ENCODE results near the gene RBM15B.
"Not testable (repeated sequence)": the region's sequence is repeated elsewhere in the genome, so short reads cannot be mapped to it uniquely, and the experiment has no call there.

RBM15B gene

GRCh38 chr3:51379746-51380455, 11.2 kb upstream of the RBM15B start:
- no peak for DNase-seq

- DNase-seq: no peak
Measured at GRCh38 chr3:51380601-51381332, 10.3 kb upstream of the RBM15B start.

GRCh38 chr3:51381333-51381705, 9.8 kb upstream of the RBM15B start:
- no peak for DNase-seq

- DNase-seq: no peak
Measured at GRCh38 chr3:51382076-51382745, 8.9 kb upstream of the RBM15B start.

- DNase-seq: no peak
Measured at GRCh38 chr3:51382947-51383578, 8.0 kb upstream of the RBM15B start.

- no peak for DNase-seq
Measured at GRCh38 chr3:51384055-51384725, 6.9 kb upstream of the RBM15B start.

- DNase-seq: peak; percentile 99
Measured at GRCh38 chr3:51384726-51385473, 6.2 kb upstream of the RBM15B start, which contains the start of gene MANF. TSS of gene MANF (plus strand) at chr3:51385291. CDS start at chr3:51385343, 52 bp downstream.

- no peak for DNase-seq
Measured at GRCh38 chr3:51385621-51386091, 5.4 kb upstream of the RBM15B start.

- DNase-seq: no peak
Measured at GRCh38 chr3:51386159-51386851, 4.8 kb upstream of the RBM15B start.

GRCh38 chr3:51386852-51387229, 4.2 kb upstream of the RBM15B start:
- DNase-seq: no peak

GRCh38 chr3:51387281-51387680, 3.8 kb upstream of the RBM15B start:
- DNase-seq: not testable (repeated sequence)

- DNase-seq: no peak
Measured at GRCh38 chr3:51388286-51389029, 2.6 kb upstream of the RBM15B start.

- no peak for DNase-seq
Measured at GRCh38 chr3:51389423-51390183, 1.5 kb upstream of the RBM15B start.

GRCh38 chr3:51390246-51391074, 625 bp upstream of the RBM15B start:
- DNase-seq: no peak

GRCh38 chr3:51391566-51392354, 675 bp downstream of the RBM15B start:
- no peak for DNase-seq

- DNase-seq: no peak
Measured at GRCh38 chr3:51392355-51393133, 1.5 kb downstream of the RBM15B start.

- no peak for DNase-seq
Measured at GRCh38 chr3:51393134-51393495, 2.0 kb downstream of the RBM15B start.
